ENCODE data around the gene RBMS3.
"Not testable (repeated sequence)": the region's sequence is repeated elsewhere in the genome, so short reads cannot be mapped to it uniquely, and the experiment has no call there.

Gene RBMS3

GRCh38 chr3:29280404-29281093 is at the start of gene RBMS3:
Gene RBMS3 (plus strand): TSS chr3:29281071.
- DNase-seq = no peak

- DNase-seq = not testable (repeated sequence)
Observed at GRCh38 chr3:29233126-29233525, 47.7 kb upstream of the RBMS3 start.

GRCh38 chr3:29236146-29236840 is 44.6 kb upstream of the RBMS3 start:
- DNase-seq = no peak

- DNase-seq = no peak
Observed at GRCh38 chr3:29239376-29239775, 41.5 kb upstream of the RBMS3 start.

GRCh38 chr3:29240248-29240647 is 40.6 kb upstream of the RBMS3 start:
- no peak for DNase-seq

- DNase-seq = no peak
Observed at GRCh38 chr3:29240887-29241286, 40.0 kb upstream of the RBMS3 start.

- no peak for DNase-seq
Observed at GRCh38 chr3:29241855-29242254, 39.0 kb upstream of the RBMS3 start.

GRCh38 chr3:29242296-29242695 is 38.6 kb upstream of the RBMS3 start:
- no peak for DNase-seq

- no peak for DNase-seq
Observed at GRCh38 chr3:29245441-29245840, 35.4 kb upstream of the RBMS3 start.

GRCh38 chr3:29247088-29247745 is 33.7 kb upstream of the RBMS3 start:
- DNase-seq = no peak

GRCh38 chr3:29249829-29250345 is 31.0 kb upstream of the RBMS3 start:
- no peak for DNase-seq

- DNase-seq = no peak
Observed at GRCh38 chr3:29255854-29256696, 24.8 kb upstream of the RBMS3 start.

GRCh38 chr3:29258161-29258560 is 22.7 kb upstream of the RBMS3 start:
- DNase-seq = no peak

- DNase-seq = no peak
Observed at GRCh38 chr3:29261119-29261518, 19.8 kb upstream of the RBMS3 start.

- no peak for DNase-seq
Observed at GRCh38 chr3:29263476-29263875, 17.4 kb upstream of the RBMS3 start.

GRCh38 chr3:29265509-29266072 is 15.3 kb upstream of the RBMS3 start:
- DNase-seq = no peak

- no peak for DNase-seq
Observed at GRCh38 chr3:29267226-29267625, 13.6 kb upstream of the RBMS3 start.

- no peak for DNase-seq
Observed at GRCh38 chr3:29268651-29269050, 12.2 kb upstream of the RBMS3 start.

- no peak for DNase-seq
Observed at GRCh38 chr3:29270752-29271151, 10.1 kb upstream of the RBMS3 start.

- no peak for DNase-seq
Observed at GRCh38 chr3:29271475-29271874, 9.4 kb upstream of the RBMS3 start.

- DNase-seq = no peak
Observed at GRCh38 chr3:29274667-29275066, 6.2 kb upstream of the RBMS3 start.

GRCh38 chr3:29275309-29275708 is 5.6 kb upstream of the RBMS3 start:
- DNase-seq = no peak

- no peak for DNase-seq
Observed at GRCh38 chr3:29277249-29277648, 3.6 kb upstream of the RBMS3 start.
